H1 (cell line): ENCODE data around the gene DBNL. TPM values are rescaled to one million over a fixed set of nuclear protein-coding genes. Genes with fewer than 3 reads are reported as not detected.

Experiments
- CTCF ChIA-PET: fragments of 300-600 bp; sonication (Branson Sonifier 250); formaldehyde crosslinking; loops from one replicate; lab custom pipeline; 2021; ENCODE audit not compliant: partially characterized antibody; lab: Charles Lee
- POLR2A ChIA-PET: fragments of 300-600 bp; sonication (Branson Sonifier 250); formaldehyde crosslinking; loops from one replicate; lab custom pipeline; 2021; ENCODE audit warnings: inconsistent platforms; ENCODE audit not compliant: partially characterized antibody; lab: Charles Lee
- DNase-seq, 2 experiments: peaks; one replicate each; pipeline versions ENCODE4 v3.0.0 to v3.0.0-alpha.2; 2010 to 2022; ENCODE audit warnings: low spot score in 2 of 2, low read depth in 1 of 2, mixed read lengths in 1 of 2
- FAIRE-seq: peaks from 2 replicates; lab custom pipeline; 2011; peaks lifted over from hg19 to GRCh38; lab: Jason Lieb, UNC
- H2AFZ ChIP-seq: 2 replicates; pipeline ENCODE4 v1.8.1; 2012; ENCODE audit warnings: low read length, inconsistent platforms
- H2AK5ac ChIP-seq: 2 replicates; pipeline ENCODE4 v1.6.1; 2013; ENCODE audit warnings: low read depth, low read length
- H2BK120ac ChIP-seq: replicated peaks from 2 replicates; pipeline ENCODE3; 2013; ENCODE audit warnings: low read depth, low read length, inconsistent platforms
- H2BK12ac ChIP-seq: 2 replicates; pipeline ENCODE4 v1.6.1; 2013; ENCODE audit warnings: low read depth, low read length
- H2BK15ac ChIP-seq: 2 replicates; pipeline ENCODE4 v1.6.1; 2013; ENCODE audit warnings: low read length
- H2BK20ac ChIP-seq: 2 replicates; pipeline ENCODE4 v1.6.1; 2013; ENCODE audit warnings: low read length
- H2BK5ac ChIP-seq: 2 replicates; pipeline ENCODE4 v1.6.1; 2013; ENCODE audit warnings: low read depth, low read length
- H3K14ac ChIP-seq: 2 replicates; pipeline ENCODE4 v1.6.1; 2013; ENCODE audit warnings: inconsistent platforms; ENCODE audit not compliant: insufficient read length
- H3K18ac ChIP-seq: 2 replicates; pipeline ENCODE4 v1.6.1; 2013; ENCODE audit warnings: low read length; ENCODE audit errors: extremely low read depth
- H3K23ac ChIP-seq: 2 replicates; pipeline ENCODE4 v1.6.1; 2013; ENCODE audit warnings: inconsistent platforms; ENCODE audit not compliant: insufficient read length
- H3K23me2 ChIP-seq: 2 replicates; pipeline ENCODE4 v1.6.1; 2013; ENCODE audit warnings: low read depth, low read length
- H3K27ac ChIP-seq: 2 replicates; pipeline ENCODE4 v1.6.1; 2011; ENCODE audit warnings: low read depth, low read length, inconsistent platforms
- H3K27me3 ChIP-seq, 4 experiments: replicated peaks in 1 of 4; 1 replicate in 1 of 4; 2 replicates in 3 of 4; pipeline versions ENCODE4 v1.6.1 to v1.8.1; 2011 to 2013; ENCODE audit warnings: low read length in 3 of 4, mild to moderate bottlenecking in 3 of 4, inconsistent platforms in 2 of 4, mixed read lengths in 2 of 4, moderate library complexity in 1 of 4; ENCODE audit not compliant: control insufficient read depth in 3 of 4, insufficient read depth in 3 of 4; ENCODE audit errors: extremely low read depth in 1 of 4
- H3K36me3 ChIP-seq, 4 experiments: 2 replicates each; pipeline versions ENCODE4 v1.6.1 to v1.8.1; 2011 to 2013; ENCODE audit warnings: mild to moderate bottlenecking in 4 of 4, low read length in 3 of 4, moderate library complexity in 2 of 4, control low read depth in 1 of 4, inconsistent platforms in 1 of 4; ENCODE audit not compliant: insufficient read depth in 4 of 4, control insufficient read depth in 2 of 4
- H3K4ac ChIP-seq: replicated peaks from 2 replicates; pipeline ENCODE3; 2013; ENCODE audit warnings: low read length, low read depth, mixed read lengths, inconsistent platforms; ENCODE audit not compliant: insufficient read length
- H3K4me1 ChIP-seq, 4 experiments: replicated peaks in 1 of 4; 1 replicate in 1 of 4; 2 replicates in 3 of 4; pipeline versions ENCODE4 v1.6.1 to v1.8.1; 2011 to 2013; ENCODE audit warnings: low read length in 3 of 4, inconsistent platforms in 2 of 4, mixed read lengths in 1 of 4; ENCODE audit not compliant: insufficient read depth in 4 of 4, control insufficient read depth in 3 of 4
- H3K4me2 ChIP-seq, 2 experiments: 2 replicates each; pipeline versions ENCODE4 v1.6.1 to v1.8.1; 2011 to 2013; ENCODE audit warnings: low read depth in 2 of 2, low read length in 2 of 2, control low read depth in 1 of 2, inconsistent platforms in 1 of 2, mild to moderate bottlenecking in 1 of 2; ENCODE audit not compliant: insufficient read depth in 1 of 2
- H3K4me3 ChIP-seq, 4 experiments: fragments of 200-600, 300-600 bp in 1 of 4; sonication (generic), shearing (Covaris generic), sonication (Bioruptor Twin) in 1 of 4; 2 replicates each; pipeline versions ENCODE4 v1.5.1 to v1.8.1; 2011 to 2016; ENCODE audit warnings: low read length in 4 of 4, low read depth in 3 of 4, control low read depth in 2 of 4, inconsistent platforms in 2 of 4, mild to moderate bottlenecking in 2 of 4, mixed read lengths in 1 of 4, moderate library complexity in 1 of 4; ENCODE audit not compliant: insufficient read depth in 2 of 4; ENCODE audit errors: extremely low read depth in 1 of 4
- H3K56ac ChIP-seq: replicated peaks from 2 replicates; pipeline ENCODE3; 2013; ENCODE audit warnings: low read depth, mild to moderate bottlenecking, mixed read lengths, low read length, inconsistent platforms; ENCODE audit not compliant: insufficient read length
- H3K79me1 ChIP-seq: 2 replicates; pipeline ENCODE4 v1.6.1; 2013; ENCODE audit warnings: low read depth, low read length, control low read depth
- H3K79me2 ChIP-seq, 2 experiments: 2 replicates each; pipeline versions ENCODE4 v1.6.1 to v1.8.1; 2012 to 2013; ENCODE audit warnings: low read length in 2 of 2, mild to moderate bottlenecking in 2 of 2, inconsistent platforms in 1 of 2; ENCODE audit not compliant: insufficient read depth in 2 of 2, control insufficient read depth in 1 of 2
- H3K9ac ChIP-seq, 4 experiments: replicated peaks in 1 of 4; 1 replicate in 1 of 4; 2 replicates in 3 of 4; pipeline versions ENCODE4 v1.6.1 to v1.8.1; 2011 to 2013; ENCODE audit warnings: low read depth in 3 of 4, low read length in 3 of 4, control low read depth in 2 of 4, mild to moderate bottlenecking in 2 of 4, moderate library complexity in 2 of 4, inconsistent platforms in 1 of 4; ENCODE audit errors: extremely low read depth in 1 of 4
- H3K9me3 ChIP-seq, 2 experiments: 2 replicates each; pipeline versions ENCODE4 v1.6.1 to v1.8.1; 2012 to 2013; ENCODE audit warnings: mild to moderate bottlenecking in 2 of 2, moderate library complexity in 2 of 2, control low read depth in 1 of 2, inconsistent platforms in 1 of 2, low read depth in 1 of 2, low read length in 1 of 2, mixed read lengths in 1 of 2; ENCODE audit not compliant: insufficient read depth in 2 of 2
- H4K20me1 ChIP-seq, 2 experiments: replicated peaks in 1 of 2; 2 replicates each; pipeline versions ENCODE3 to v1.8.1; 2011 to 2013; ENCODE audit warnings: inconsistent platforms in 2 of 2, low read length in 2 of 2, mild to moderate bottlenecking in 1 of 2; ENCODE audit not compliant: insufficient read depth in 2 of 2, control insufficient read depth in 1 of 2
- H4K5ac ChIP-seq: 2 replicates; pipeline ENCODE4 v1.6.1; 2013; ENCODE audit warnings: low read length, low read depth, mixed read lengths, inconsistent platforms; ENCODE audit not compliant: insufficient read length
- H4K8ac ChIP-seq: 2 replicates; pipeline ENCODE4 v1.8.0; 2013; ENCODE audit warnings: mild to moderate bottlenecking, moderate library complexity, low read length, inconsistent platforms; ENCODE audit not compliant: insufficient read depth; ENCODE audit errors: extremely low read depth
- H4K91ac ChIP-seq: replicated peaks from 2 replicates; pipeline ENCODE3; 2013; ENCODE audit warnings: low read length, mixed read lengths, inconsistent platforms; ENCODE audit not compliant: insufficient read length
- BCL11A ChIP-seq, 2 experiments: IDR thresholded peaks; one replicate each; pipeline ENCODE4 v1.6.1; 2011; ENCODE audit warnings: low read depth in 2 of 2, low read length in 2 of 2, mild to moderate bottlenecking in 2 of 2
- MAX ChIP-seq: IDR thresholded peaks from 2 replicates; pipeline ENCODE4 v1.6.1; 2012; ENCODE audit warnings: inconsistent platforms
- POLR2AphosphoS5 ChIP-seq: IDR thresholded peaks from 2 replicates; pipeline ENCODE4 v1.6.1; 2011; ENCODE audit warnings: low read depth, low read length
- SP1 ChIP-seq: IDR thresholded peaks from 2 replicates; pipeline ENCODE4 v1.6.1; 2011; ENCODE audit warnings: low read depth, low read length
- TEAD4 ChIP-seq: IDR thresholded peaks from 2 replicates; pipeline ENCODE4 v1.6.1; 2012; ENCODE audit warnings: low read depth, low read length, inconsistent platforms, mixed read lengths
- WGBS, 2 experiments: shearing (Covaris generic) in 1 of 2; methylation state at CpG; one replicate each; pipeline versions ENCODE4 v1.1.6 to v1.1.7; 2013 to 2015; ENCODE audit warnings: low lambda C conversion rate in 2 of 2, mixed read lengths in 2 of 2, inconsistent platforms in 1 of 2, low coverage in 1 of 2, missing lambda C conversion rate in 1 of 2; ENCODE audit not compliant: insufficient replicate concordance in 2 of 2, insufficient coverage in 1 of 2, insufficient read length in 1 of 2; ENCODE audit errors: extremely low coverage in 1 of 2, missing lambda C conversion rate in 1 of 2; 5-methylcytosine and 5-hydroxymethylcytosine counted together
- polyA plus RNA-seq, 7 experiments: library from polyadenylated mRNA; depleted of rRNA in 3 of 7; stranded (reverse) in 5 of 7; unstranded in 2 of 7; fragments of >200 nt in 5 of 7; fragments of 200-250 nt in 2 of 7; gene quantifications; 1 replicate in 5 of 7; 2 replicates in 1 of 7; 4 replicates in 1 of 7; pipeline versions ENCODE4 v1.2.1 to v1.2.3, GENCODE V29; 2011 to 2013; ENCODE audit warnings: missing spikeins in 2 of 7, mixed read lengths in 2 of 7
- total RNA-seq: library from RNA; stranded (reverse); fragmentation: NEBNext Ultra II Directional; extraction: Animal tissue kit (Norgen Biotek cat#: 25700); gene quantifications from 2 replicates; pipeline ENCODE4 v1.2.1, GENCODE V29; 2021

The DBNL gene
- total and polyA plus RNA-seq, 2 of the 8 experiments (the other 6 are each of a cell fraction or from before 2014, with no cell fraction given): 30.9 to 56.6 TPM

GRCh38 chr7:44065431-44066110 lies 21.1 kb downstream of the DBNL start, which contains the start of gene PGAM2:
TSS of gene PGAM2 (minus strand) at chr7:44065567. CDS start at chr7:44065529, 38 bp downstream.
- Histone ChIP-seq H3K18ac (peak within 1 kb of the TSS; percentile 48; the same call in 1 of the 2 replicates), H2AFZ (no peak within 1 kb of the TSS), H3K9me3 (no peaks in the 10 kb centered on the region), H4K5ac (peak within 1 kb of the TSS; percentile 75), H3K27ac (no peak within 1 kb of the TSS), H3K14ac (no peak within 1 kb of the TSS), H3K23me2 (no peaks in the 10 kb centered on the region), H3K36me3 (peaks cover 0 to 9% (median 4%) of the 10 kb centered on the region in 4 experiments; a peak in 3 of 8 replicates), H3K79me2 (no peaks in the 10 kb centered on the region), H3K4me3 (peak within 1 kb of the TSS in 2 of 4 experiments; percentile 2 to 20; a peak in 1 of 8 replicates), H4K91ac (peak within 1 kb of the TSS; percentile 70), H3K79me1 (no peaks in the 10 kb centered on the region), H3K4me2 (peak within 1 kb of the TSS; percentile 57 to 62), H4K8ac (peak within 1 kb of the TSS; percentile 11), H4K20me1 (peaks cover 5 to 7% of the 10 kb centered on the region in 2 experiments), H2BK20ac (no peak within 1 kb of the TSS), H3K56ac (no peak within 1 kb of the TSS), H3K23ac (no peak within 1 kb of the TSS), H2BK12ac (peak within 1 kb of the TSS; percentile 87; the same call in 1 of the 2 replicates), H3K4me1 (peaks cover 9 to 30% (median 26%) of the 10 kb centered on the region in 4 experiments), H3K27me3 (peaks cover 0 to 3% (median 0%) of the 10 kb centered on the region in 4 experiments; a peak in 2 of 7 replicates), H3K9ac (0 out of 7 replicates have a peak within 1 kb of the TSS, but pooled peaks of 1 of the 4 experiments have one; percentile 12), H2AK5ac (0 out of 2 replicates have a peak within 1 kb of the TSS, but pooled peaks have one; percentile 10), H2BK15ac (peak within 1 kb of the TSS; percentile 88; the same call in 1 of the 2 replicates), H3K4ac (peak within 1 kb of the TSS; percentile 35), H2BK120ac (no peak within 1 kb of the TSS), H2BK5ac (0 out of 2 replicates have a peak within 1 kb of the TSS, but pooled peaks have one; percentile 4)
- WGBS, 2 experiments: 66% methylated on average over 14 of the region's 14 CpGs; no CpG with 5 or more reads in 1 of the 2 experiments
- TF ChIP-seq TEAD4: peak; percentile 77
- TF ChIP-seq MAX: peak; percentile 62
- TF ChIP-seq POLR2AphosphoS5: 0 out of 2 replicates have a peak, but pooled peaks have one; percentile 54
- no peak for TF ChIP-seq BCL11A (IDR thresholded peaks at IDR 0.05; ENCODE audit: low read depth in 2 of 2, low read length in 2 of 2)
- TF ChIP-seq SP1: peak; percentile 47; the same call in 1 of the 2 replicates
- POLR2A ChIA-PET: interaction anchor here (0.7 to 7.1 kb wide), 11 partner anchors 11 to 207 kb away, joined by 3 to 48 read pairs (median 3); partner anchors contain the start of genes DBNL and POLD2
- no peak for FAIRE-seq
- DNase-seq: peak in 1 of 2 experiments; percentile 65
- CTCF ChIA-PET: interaction anchor here (0.5 to 2.4 kb wide), 5 partner anchors 15 to 344 kb away, joined by 3 to 10 read pairs (median 4); no protein-coding TSS in a partner anchor
